ENCODE results near the gene FN1. TPM values are rescaled to one million over a fixed set of nuclear protein-coding genes. Genes with fewer than 3 reads are reported as not detected.
A peak's percentile ranks its signal among the peaks of the same experiment; 100 is the strongest.

The FN1 gene
- total and polyA plus RNA-seq, 12 donors: 67.8 to 888 (median 136) TPM

- H3K27ac ChIP-seq: no peak overlapping the region
- DNase-seq (no peak), ATAC-seq (no peak)
- no peaks in the 10 kb centered on the region for H3K36me3 ChIP-seq
- WGBS, 2 donors: 89 to 91% methylated on average over 5 of the region's 5 CpGs
- H3K9me3 ChIP-seq: no peaks in the 10 kb centered on the region
- no peak overlapping the region for H3K4me3 ChIP-seq
- peaks cover 0 to 19% (median 0%) of the 10 kb centered on the region in 9 donors for H3K4me1 ChIP-seq
- H3K27me3 ChIP-seq: peaks cover 0 to 45% (median 4%) of the 10 kb centered on the region in 7 donors
- TF ChIP-seq, protein P1, sequence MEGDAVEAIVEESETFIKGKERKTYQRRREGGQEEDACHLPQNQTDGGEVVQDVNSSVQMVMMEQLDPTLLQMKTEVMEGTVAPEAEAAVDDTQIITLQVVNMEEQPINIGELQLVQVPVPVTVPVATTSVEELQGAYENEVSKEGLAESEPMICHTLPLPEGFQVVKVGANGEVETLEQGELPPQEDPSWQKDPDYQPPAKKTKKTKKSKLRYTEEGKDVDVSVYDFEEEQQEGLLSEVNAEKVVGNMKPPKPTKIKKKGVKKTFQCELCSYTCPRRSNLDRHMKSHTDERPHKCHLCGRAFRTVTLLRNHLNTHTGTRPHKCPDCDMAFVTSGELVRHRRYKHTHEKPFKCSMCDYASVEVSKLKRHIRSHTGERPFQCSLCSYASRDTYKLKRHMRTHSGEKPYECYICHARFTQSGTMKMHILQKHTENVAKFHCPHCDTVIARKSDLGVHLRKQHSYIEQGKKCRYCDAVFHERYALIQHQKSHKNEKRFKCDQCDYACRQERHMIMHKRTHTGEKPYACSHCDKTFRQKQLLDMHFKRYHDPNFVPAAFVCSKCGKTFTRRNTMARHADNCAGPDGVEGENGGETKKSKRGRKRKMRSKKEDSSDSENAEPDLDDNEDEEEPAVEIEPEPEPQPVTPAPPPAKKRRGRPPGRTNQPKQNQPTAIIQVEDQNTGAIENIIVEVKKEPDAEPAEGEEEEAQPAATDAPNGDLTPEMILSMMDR (IDR thresholded peaks at IDR 0.05): no peak
- intact Hi-C loops (cut with DNase I): loop anchor here in 3 of 10 donors (5.0 to 10.0 kb wide), 4 partner anchors 395 to 482 kb away; no protein-coding TSS in a partner anchor
Observed at GRCh38 chr2:215439980-215440512, 4.2 kb upstream of the FN1 start.

- no peak for ATAC-seq
- 75 to 80% methylated on average over 2 of the region's 2 CpGs for WGBS, 2 donors
- Histone ChIP-seq H3K27me3 (peaks cover 0 to 51% (median 4%) of the 10 kb centered on the region in 7 donors), H3K27ac (peak overlapping the region in 1 of 10 donors; percentile 29), H3K9me3 (no peaks in the 10 kb centered on the region), H3K4me3 (no peak overlapping the region), H3K4me1 (peaks cover 0 to 20% (median 0%) of the 10 kb centered on the region in 9 donors), H3K36me3 (no peaks in the 10 kb centered on the region)
- intact Hi-C loops (cut with DNase I): loop anchor here in 3 of 10 donors (5.0 to 10.0 kb wide), 4 partner anchors 395 to 483 kb away; no protein-coding TSS in a partner anchor
- DNase-seq: no peak
- TF ChIP-seq, protein P1 (IDR thresholded peaks at IDR 0.05): no peak
Observed at GRCh38 chr2:215439404-215439803, 3.5 kb upstream of the FN1 start.

DNA sequence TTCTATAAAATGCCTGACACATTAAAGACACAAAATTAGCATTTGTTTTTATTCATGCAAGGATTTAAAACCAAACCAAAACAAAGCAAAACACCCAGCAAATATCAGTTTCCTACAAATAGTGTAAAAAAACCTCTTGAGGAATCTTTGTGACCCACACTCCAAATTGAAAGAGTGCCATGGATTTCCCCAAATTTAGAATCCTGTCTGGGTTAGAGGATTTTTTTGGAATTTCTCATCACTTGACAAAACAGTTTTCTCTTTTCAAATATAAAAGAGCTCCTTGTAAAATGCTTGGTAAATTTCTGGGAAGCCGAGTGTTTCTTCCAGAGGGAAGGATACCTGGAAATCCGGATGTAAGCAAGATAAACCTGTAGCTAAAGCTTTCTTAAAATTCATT, 1.7 kb upstream of the FN1 start:
- H3K36me3 ChIP-seq: peaks cover 0 to 12% (median 4%) of the 10 kb centered on the region in 9 donors
- ATAC-seq (no peak), DNase-seq (no peak)
- TF ChIP-seq, protein P1 (IDR thresholded peaks at IDR 0.05): no peak
- H3K4me1 ChIP-seq: peaks cover 0 to 23% (median 0%) of the 10 kb centered on the region in 9 donors
- intact Hi-C loops (cut with DNase I): loop anchor here in 3 of 10 donors (5.0 to 10.0 kb wide), 4 partner anchors 397 to 485 kb away; no protein-coding TSS in a partner anchor
- peak overlapping the region in 7 of 10 donors; percentile 58 to 77 (median 69) for H3K4me3 ChIP-seq
- H3K27me3 ChIP-seq: peaks cover 0 to 65% (median 4%) of the 10 kb centered on the region in 7 donors
- H3K9me3 ChIP-seq: no peaks in the 10 kb centered on the region
- H3K27ac ChIP-seq: peak overlapping the region; percentile 85 to 99 (median 90)
- WGBS, 2 donors: 51 to 63% methylated on average over 2 of the region's 2 CpGs

GRCh38 chr2:215436705-215437565, 1.1 kb upstream of the FN1 start:
- WGBS, 2 donors: 10 to 11% methylated on average over 22 of the region's 22 CpGs
- peaks cover 0 to 25% (median 0%) of the 10 kb centered on the region in 9 donors for H3K4me1 ChIP-seq
- TF ChIP-seq, protein P1 (IDR thresholded peaks at IDR 0.05): no peak
- peak in 5 of 8 donors; percentile 10 to 40 (median 14) for ATAC-seq
- peak overlapping the region; percentile 85 to 99 (median 90) for H3K27ac ChIP-seq
- DNase-seq: no peak
- peak overlapping the region; percentile 42 to 77 (median 64) for H3K4me3 ChIP-seq
- peaks cover 0 to 67% (median 4%) of the 10 kb centered on the region in 7 donors for H3K27me3 ChIP-seq
- peaks cover 0 to 19% (median 4%) of the 10 kb centered on the region in 9 donors for H3K36me3 ChIP-seq
- intact Hi-C loops (cut with DNase I): loop anchor here in 3 of 10 donors (5.0 to 10.0 kb wide), 4 partner anchors 398 to 485 kb away; no protein-coding TSS in a partner anchor
- H3K9me3 ChIP-seq: no peaks in the 10 kb centered on the region
